ENCODE data around the gene FRAS1. TPM values are rescaled to one million over a fixed set of nuclear protein-coding genes. Genes with fewer than 3 reads are reported as not detected.
"Not testable (repeated sequence)": the region's sequence is repeated elsewhere in the genome, so short reads cannot be mapped to it uniquely, and the experiment has no call there.

The FRAS1 gene
- total and polyA plus RNA-seq, 4 experiments from 2014 or later: not detected

- no peaks in the 10 kb centered on the region for H3K36me3 ChIP-seq (ENCODE audit: insufficient read depth, low read length)
- H3K9me3 ChIP-seq (ENCODE audit: control insufficient read depth in 1 of 2, low read length in 2 of 2): no peaks in the 10 kb centered on the region
- H3K36me3 Mint-ChIP-seq: no peaks in the 10 kb centered on the region
- intact Hi-C loops (cut with micrococcal nuclease): no loop called here
- no peak overlapping the region for H3K4me3 Mint-ChIP-seq
- no peaks in the 10 kb centered on the region for H3K27me3 ChIP-seq (ENCODE audit: insufficient read depth, low read length)
- POLR2A ChIA-PET (ENCODE audit: partially characterized antibody): no interaction called here
- DNase-seq: no peak
- no peaks in the 10 kb centered on the region for H3K4me1 Mint-ChIP-seq
- no peak overlapping the region for H3K27ac Mint-ChIP-seq
- CTCF ChIA-PET (ENCODE audit: partially characterized antibody): no interaction called here
- H3K27me3 Mint-ChIP-seq: peaks cover 5% of the 10 kb centered on the region in 2 donors
- H3K4me1 ChIP-seq (ENCODE audit: insufficient read depth, low read length): no peaks in the 10 kb centered on the region
- no peak overlapping the region for H3K4me3 ChIP-seq (ENCODE audit: low read length in 2 of 2)
- no peaks in the 10 kb centered on the region for H3K9me3 Mint-ChIP-seq
- no peak overlapping the region for H3K27ac ChIP-seq (ENCODE audit: low read depth, low read length)
These were observed 439.0 kb downstream of the FRAS1 start for GRCh38 chr4:78496021-78496643.

GRCh38 chr4:78506260-78506659, 449.1 kb downstream of the FRAS1 start:
- H3K27ac Mint-ChIP-seq; H3K4me3 Mint-ChIP-seq; DNase-seq; intact Hi-C loops (cut with micrococcal nuclease); H3K4me1 ChIP-seq (ENCODE audit: insufficient read depth, low read length); H3K36me3 Mint-ChIP-seq; H3K4me1 Mint-ChIP-seq; H3K27me3 ChIP-seq (ENCODE audit: insufficient read depth, low read length); H3K4me3 ChIP-seq (ENCODE audit: low read length in 2 of 2); POLR2A ChIA-PET (ENCODE audit: partially characterized antibody); H3K27me3 Mint-ChIP-seq; H3K36me3 ChIP-seq (ENCODE audit: insufficient read depth, low read length); H3K27ac ChIP-seq (ENCODE audit: low read depth, low read length); H3K9me3 Mint-ChIP-seq; CTCF ChIA-PET (ENCODE audit: partially characterized antibody); H3K9me3 ChIP-seq (ENCODE audit: control insufficient read depth in 1 of 2, low read length in 2 of 2): not testable (repeated sequence)

GRCh38 chr4:78509043-78509442, 451.9 kb downstream of the FRAS1 start:
- no peaks in the 10 kb centered on the region for H3K27me3 ChIP-seq (ENCODE audit: insufficient read depth, low read length)
- Mint-ChIP-seq H3K9me3 (peaks cover 0 to 4% (median 0%) of the 10 kb centered on the region in 8 donors), H3K4me3 (no peak overlapping the region), H3K27ac (no peak overlapping the region), H3K36me3 (no peaks in the 10 kb centered on the region), H3K4me1 (no peaks in the 10 kb centered on the region), H3K27me3 (peaks cover 0 to 2% of the 10 kb centered on the region in 2 donors)
- no peak overlapping the region for H3K27ac ChIP-seq (ENCODE audit: low read depth, low read length)
- H3K4me3 ChIP-seq (ENCODE audit: low read length in 2 of 2): no peak overlapping the region
- POLR2A ChIA-PET (ENCODE audit: partially characterized antibody): no interaction called here
- no peaks in the 10 kb centered on the region for H3K9me3 ChIP-seq (ENCODE audit: control insufficient read depth in 1 of 2, low read length in 2 of 2)
- intact Hi-C loops (cut with micrococcal nuclease): no loop called here
- CTCF ChIA-PET (ENCODE audit: partially characterized antibody): no interaction called here
- DNase-seq: no peak
- no peaks in the 10 kb centered on the region for H3K36me3 ChIP-seq (ENCODE audit: insufficient read depth, low read length)
- H3K4me1 ChIP-seq (ENCODE audit: insufficient read depth, low read length): no peaks in the 10 kb centered on the region

GRCh38 chr4:78510108-78510507, 453.0 kb downstream of the FRAS1 start:
- Histone ChIP-seq H3K27ac (ENCODE audit: low read depth, low read length) (no peak overlapping the region), H3K36me3 (ENCODE audit: insufficient read depth, low read length) (no peaks in the 10 kb centered on the region), H3K27me3 (ENCODE audit: insufficient read depth, low read length) (no peaks in the 10 kb centered on the region), H3K9me3 (ENCODE audit: control insufficient read depth in 1 of 2, low read length in 2 of 2) (no peaks in the 10 kb centered on the region), H3K4me3 (ENCODE audit: low read length in 2 of 2) (no peak overlapping the region), H3K4me1 (ENCODE audit: insufficient read depth, low read length) (no peaks in the 10 kb centered on the region)
- CTCF ChIA-PET (ENCODE audit: partially characterized antibody): no interaction called here
- DNase-seq: no peak
- H3K36me3 Mint-ChIP-seq: no peaks in the 10 kb centered on the region
- peaks cover 0 to 2% (median 0%) of the 10 kb centered on the region in 8 donors for H3K9me3 Mint-ChIP-seq
- no peak overlapping the region for H3K27ac Mint-ChIP-seq
- no peaks in the 10 kb centered on the region for H3K4me1 Mint-ChIP-seq
- peaks cover 0 to 2% of the 10 kb centered on the region in 2 donors for H3K27me3 Mint-ChIP-seq
- intact Hi-C loops (cut with micrococcal nuclease): no loop called here
- no peak overlapping the region for H3K4me3 Mint-ChIP-seq
- POLR2A ChIA-PET (ENCODE audit: partially characterized antibody): no interaction called here

GRCh38 chr4:78510681-78511080, 453.6 kb downstream of the FRAS1 start:
- H3K4me1 Mint-ChIP-seq: no peaks in the 10 kb centered on the region
- H3K27me3 ChIP-seq (ENCODE audit: insufficient read depth, low read length): no peaks in the 10 kb centered on the region
- H3K36me3 ChIP-seq (ENCODE audit: insufficient read depth, low read length): no peaks in the 10 kb centered on the region
- no peaks in the 10 kb centered on the region for H3K4me1 ChIP-seq (ENCODE audit: insufficient read depth, low read length)
- peaks cover 0 to 2% (median 0%) of the 10 kb centered on the region in 8 donors for H3K9me3 Mint-ChIP-seq
- no peaks in the 10 kb centered on the region for H3K9me3 ChIP-seq (ENCODE audit: control insufficient read depth in 1 of 2, low read length in 2 of 2)
- DNase-seq: no peak
- no peak overlapping the region for H3K4me3 Mint-ChIP-seq
- ChIA-PET POLR2A (ENCODE audit: partially characterized antibody) (no interaction called here), CTCF (ENCODE audit: partially characterized antibody) (no interaction called here)
- no peaks in the 10 kb centered on the region for H3K36me3 Mint-ChIP-seq
- no peak overlapping the region for H3K27ac ChIP-seq (ENCODE audit: low read depth, low read length)
- intact Hi-C loops (cut with micrococcal nuclease): no loop called here
- H3K4me3 ChIP-seq (ENCODE audit: low read length in 2 of 2): no peak overlapping the region
- no peak overlapping the region for H3K27ac Mint-ChIP-seq
- no peaks in the 10 kb centered on the region for H3K27me3 Mint-ChIP-seq

GRCh38 chr4:78512357-78512920, 455.3 kb downstream of the FRAS1 start:
- Histone ChIP-seq H3K4me3 (ENCODE audit: low read length in 2 of 2) (no peak overlapping the region), H3K4me1 (ENCODE audit: insufficient read depth, low read length) (no peaks in the 10 kb centered on the region), H3K9me3 (ENCODE audit: control insufficient read depth in 1 of 2, low read length in 2 of 2) (no peaks in the 10 kb centered on the region), H3K27ac (ENCODE audit: low read depth, low read length) (no peak overlapping the region), H3K36me3 (ENCODE audit: insufficient read depth, low read length) (no peaks in the 10 kb centered on the region), H3K27me3 (ENCODE audit: insufficient read depth, low read length) (no peaks in the 10 kb centered on the region)
- Mint-ChIP-seq H3K27me3 (no peaks in the 10 kb centered on the region), H3K4me1 (no peaks in the 10 kb centered on the region), H3K4me3 (no peak overlapping the region), H3K36me3 (no peaks in the 10 kb centered on the region), H3K9me3 (no peaks in the 10 kb centered on the region), H3K27ac (no peak overlapping the region)
- CTCF ChIA-PET (ENCODE audit: partially characterized antibody): no interaction called here
- intact Hi-C loops (cut with micrococcal nuclease): no loop called here
- no peak for DNase-seq
- POLR2A ChIA-PET (ENCODE audit: partially characterized antibody): no interaction called here

- Mint-ChIP-seq H3K27me3 (no peaks in the 10 kb centered on the region), H3K4me1 (no peaks in the 10 kb centered on the region), H3K36me3 (no peaks in the 10 kb centered on the region), H3K27ac (no peak overlapping the region), H3K9me3 (no peaks in the 10 kb centered on the region), H3K4me3 (no peak overlapping the region)
- no peaks in the 10 kb centered on the region for H3K36me3 ChIP-seq (ENCODE audit: insufficient read depth, low read length)
- intact Hi-C loops (cut with micrococcal nuclease): no loop called here
- no peaks in the 10 kb centered on the region for H3K4me1 ChIP-seq (ENCODE audit: insufficient read depth, low read length)
- DNase-seq: no peak
- H3K9me3 ChIP-seq (ENCODE audit: control insufficient read depth in 1 of 2, low read length in 2 of 2): no peaks in the 10 kb centered on the region
- ChIA-PET POLR2A (ENCODE audit: partially characterized antibody) (no interaction called here), CTCF (ENCODE audit: partially characterized antibody) (no interaction called here)
- H3K27me3 ChIP-seq (ENCODE audit: insufficient read depth, low read length): no peaks in the 10 kb centered on the region
- H3K27ac ChIP-seq (ENCODE audit: low read depth, low read length): no peak overlapping the region
- no peak overlapping the region for H3K4me3 ChIP-seq (ENCODE audit: low read length in 2 of 2)
These were observed 456.4 kb downstream of the FRAS1 start for GRCh38 chr4:78513411-78513975.

All from CD4-positive, alpha-beta memory T cell (primary cell).